Measurements from ENCODE around the gene KCTD20. TPM values are rescaled to one million over a fixed set of nuclear protein-coding genes. Genes with fewer than 3 reads are reported as not detected.

Gene KCTD20
- total and polyA plus RNA-seq, 11 donors, result 8.3 to 43.9 (median 27.7) TPM

- H3K9me3 ChIP-seq, result no peaks in the 10 kb centered on the region
- H3K27ac ChIP-seq, result no peak overlapping the region
- no peak for TF ChIP-seq POLR2A (IDR thresholded peaks at IDR 0.05)
- TF ChIP-seq CTCF (IDR thresholded peaks at IDR 0.05), result no peak
- H3K4me1 ChIP-seq, result peaks cover 3 to 35% (median 15%) of the 10 kb centered on the region in 12 donors
- DNase-seq (no peak), ATAC-seq (no peak)
- intact Hi-C loops (cut with DNase I), result no loop called here
- H3K27me3 ChIP-seq, result no peaks in the 10 kb centered on the region
- H3K4me3 ChIP-seq, result no peak overlapping the region
- 68 to 100% (median 83%) methylated on average over 2 of the region's 2 CpGs for whole genome bisulfite sequencing, 4 donors
- H3K36me3 ChIP-seq, result peaks cover 0 to 70% (median 50%) of the 10 kb centered on the region in 9 donors
Observed at GRCh38 chr6:36526066-36526465, 83.3 kb downstream of the KCTD20 start.

DNA sequence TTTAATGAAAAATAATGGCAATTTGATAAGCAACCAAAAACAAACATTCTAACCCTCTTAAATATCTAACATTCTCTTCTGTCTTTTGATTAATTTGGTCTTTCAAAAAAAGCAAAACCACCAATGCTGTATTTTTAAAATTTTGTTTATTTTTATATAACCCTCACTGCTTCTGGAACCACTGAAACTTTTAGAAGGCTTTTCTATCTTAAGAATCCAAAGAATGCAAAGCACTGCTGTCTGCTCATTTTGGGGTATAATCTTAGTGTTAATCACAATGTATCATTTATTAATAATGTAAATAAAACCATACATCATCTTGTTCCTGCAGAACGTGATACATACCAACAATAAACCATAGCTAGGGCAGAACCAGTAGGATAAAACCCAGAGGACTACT is 90.5 kb downstream of the KCTD20 start:
- H3K27me3 ChIP-seq, result no peaks in the 10 kb centered on the region
- H3K4me1 ChIP-seq, result peaks cover 3 to 18% (median 8%) of the 10 kb centered on the region in 12 donors
- TF ChIP-seq CTCF (IDR thresholded peaks at IDR 0.05), result no peak
- TF ChIP-seq POLR2A (IDR thresholded peaks at IDR 0.05), result no peak
- intact Hi-C loops (cut with DNase I), result no loop called here
- no peaks in the 10 kb centered on the region for H3K9me3 ChIP-seq
- 38 to 48% (median 46%) methylated on average over 1 of the region's 1 CpG for WGBS, 4 donors
- DNase-seq, result no peak
- H3K36me3 ChIP-seq, result peaks cover 0 to 86% (median 42%) of the 10 kb centered on the region in 9 donors
- no peak overlapping the region for H3K27ac ChIP-seq
- H3K4me3 ChIP-seq, result no peak overlapping the region
- ATAC-seq, result no peak

- DNase-seq, result no peak
- no peak for ATAC-seq
- H3K27me3 ChIP-seq, result no peaks in the 10 kb centered on the region
- H3K9me3 ChIP-seq, result no peaks in the 10 kb centered on the region
- peaks cover 0 to 93% (median 65%) of the 10 kb centered on the region in 9 donors for H3K36me3 ChIP-seq
- WGBS, 4 donors, result 91 to 97% (median 94%) methylated on average over 3 of the region's 3 CpGs
- peaks cover 0 to 30% (median 12%) of the 10 kb centered on the region in 12 donors for H3K4me1 ChIP-seq
- H3K27ac ChIP-seq, result no peak overlapping the region
- no peak for TF ChIP-seq POLR2A (IDR thresholded peaks at IDR 0.05)
- no peak for TF ChIP-seq CTCF (IDR thresholded peaks at IDR 0.05)
- no peak overlapping the region for H3K4me3 ChIP-seq
- intact Hi-C loops (cut with DNase I), result no loop called here
Observed at GRCh38 chr6:36536873-36537547, 94.2 kb downstream of the KCTD20 start.

GRCh38 chr6:36539814-36540568 is 97.2 kb downstream of the KCTD20 start:
- DNase-seq (no peak), ATAC-seq (peak; percentile 92 to 97 (median 94))
- Histone ChIP-seq H3K36me3 (peaks cover 0 to 64% (median 60%) of the 10 kb centered on the region in 9 donors), H3K4me1 (peaks cover 0 to 59% (median 29%) of the 10 kb centered on the region in 12 donors), H3K9me3 (no peaks in the 10 kb centered on the region), H3K27ac (peak overlapping the region; percentile 17 to 84 (median 70)), H3K27me3 (no peaks in the 10 kb centered on the region), H3K4me3 (no peak overlapping the region)
- intact Hi-C loops (cut with DNase I), result loop anchor here in 2 of 10 donors (10.0 kb wide), 2 partner anchors 95 to 135 kb away; partner anchors contain the start of genes CDKN1A (in 1 of the 2), KCTD20 (in 1 of the 2) and PXT1 (in 1 of the 2)
- TF ChIP-seq POLR2A (IDR thresholded peaks at IDR 0.05) (no peak), CTCF (IDR thresholded peaks at IDR 0.05) (peak in 11 of 12 donors; percentile 10 to 47 (median 35))
- 41 to 53% (median 47%) methylated on average over 4 of the region's 4 CpGs for WGBS, 4 donors
